Naive thymus-derived CD4-positive, alpha-beta T cell (primary cell): ENCODE data around the gene SPOCK3. TPM values are rescaled to one million over a fixed set of nuclear protein-coding genes. Genes with fewer than 3 reads are reported as not detected.

Source experiments
- ATAC-seq: fragments of 150-1000 bp; cut with Tn5 transposase; 2 replicates; pipeline ENCODE4 v1.10.0; 2021; ENCODE audit warnings: mild to moderate bottlenecking, moderate library complexity
- CTCF ChIA-PET: fragments of 350-600 bp; sonication (Branson Sonifier 250); formaldehyde crosslinking; loops from one replicate; lab custom pipeline; 2021; ENCODE audit warnings: antibody characterized with exemption; lab: Charles Lee
- POLR2A ChIA-PET: fragments of 350-600 bp; sonication (Branson Sonifier 250); formaldehyde crosslinking; loops from one replicate; lab custom pipeline; 2021; ENCODE audit warnings: antibody characterized with exemption, inconsistent platforms; lab: Charles Lee
- DNase-seq, 9 donors: peaks; one replicate each; pipeline versions ENCODE4 v3.0.0 to v3.0.0-alpha.2; 2020 to 2022; ENCODE audit warnings: mixed read lengths in 1 of 9
- H3K27ac ChIP-seq: one replicate; pipeline ENCODE4 v1.7.0; 2013; ENCODE audit warnings: mild to moderate bottlenecking, low read depth, low read length, moderate library complexity
- H3K27me3 ChIP-seq, 2 donors: one replicate each; pipeline ENCODE4 v1.7.0; 2013; ENCODE audit warnings: low read length in 2 of 2, mild to moderate bottlenecking in 2 of 2, moderate library complexity in 2 of 2; ENCODE audit not compliant: control insufficient read depth in 2 of 2, insufficient read depth in 2 of 2
- H3K36me3 ChIP-seq, 3 experiments: 1 replicate in 2 of 3; 2 replicates in 1 of 3; pipeline ENCODE4 v1.7.0; 2013; ENCODE audit warnings: low read length in 3 of 3, mild to moderate bottlenecking in 3 of 3, moderate library complexity in 1 of 3; ENCODE audit not compliant: insufficient read depth in 3 of 3, control insufficient read depth in 2 of 3
- H3K4me1 ChIP-seq, 2 donors: one replicate each; pipeline ENCODE4 v1.7.0; 2013; ENCODE audit warnings: low read length in 2 of 2, mild to moderate bottlenecking in 2 of 2, moderate library complexity in 1 of 2; ENCODE audit not compliant: control insufficient read depth in 2 of 2, insufficient read depth in 2 of 2
- H3K4me3 ChIP-seq: 2 replicates; pipeline ENCODE4 v1.7.0; 2013; ENCODE audit warnings: mild to moderate bottlenecking, low read length
- H3K9me3 ChIP-seq, 3 experiments: 1 replicate in 2 of 3; 2 replicates in 1 of 3; pipeline ENCODE4 v1.7.0; 2013; ENCODE audit warnings: low read length in 3 of 3; ENCODE audit not compliant: control insufficient read depth in 2 of 3
- H3K27ac Mint-ChIP-seq, 9 donors: one replicate each; pipeline ENCODE4 v1.8.0; 2020 to 2022; ENCODE audit warnings: mixed read lengths in 9 of 9, mild to moderate bottlenecking in 8 of 9, moderate library complexity in 5 of 9, inconsistent platforms in 2 of 9
- H3K27me3 Mint-ChIP-seq, 5 donors: one replicate each; pipeline ENCODE4 v1.8.0; 2021 to 2022; ENCODE audit warnings: mixed read lengths in 5 of 5, mild to moderate bottlenecking in 1 of 5
- H3K36me3 Mint-ChIP-seq, 5 donors: one replicate each; pipeline ENCODE4 v1.8.0; 2020 to 2022; ENCODE audit warnings: mixed read lengths in 5 of 5, mild to moderate bottlenecking in 3 of 5, inconsistent platforms in 1 of 5
- H3K4me1 Mint-ChIP-seq, 7 donors: one replicate each; pipeline ENCODE4 v1.8.0; 2020 to 2022; ENCODE audit warnings: mixed read lengths in 7 of 7, mild to moderate bottlenecking in 3 of 7, inconsistent platforms in 1 of 7
- H3K4me3 Mint-ChIP-seq, 10 donors: one replicate each; pipeline ENCODE4 v1.8.0; 2020 to 2022; ENCODE audit warnings: mild to moderate bottlenecking in 10 of 10, mixed read lengths in 10 of 10, moderate library complexity in 6 of 10, inconsistent platforms in 2 of 10
- H3K9me3 Mint-ChIP-seq, 11 donors: one replicate each; pipeline ENCODE4 v1.8.0; 2020 to 2022; ENCODE audit warnings: mixed read lengths in 11 of 11, mild to moderate bottlenecking in 4 of 11, inconsistent platforms in 1 of 11, moderate library complexity in 1 of 11
- intact Hi-C, 2 donors: fragments of 100-400 bp; cut with micrococcal nuclease; formaldehyde crosslinking; loops; one replicate each; pipeline ENCODE4 v1.15.1; 2023
- polyA plus RNA-seq, 2 donors: library from polyadenylated mRNA; unstranded; fragments of 300-500 nt; fragmentation: Illumina TruSeq; gene quantifications; one replicate each; pipeline ENCODE4 v1.2.3, GENCODE V29; 2021
- total RNA-seq, 6 experiments: library from RNA in 5 of 6; stranded (reverse) in 5 of 6; gene quantifications; 1 replicate in 5 of 6; 2 replicates in 1 of 6; pipeline ENCODE4 v1.2.3 and lab custom pipeline; 2021 to 2026

SPOCK3 gene
- total and polyA plus RNA-seq, 7 experiments from 2014 or later: 0.54 TPM; not detected in 6

GRCh38 chr4:167238226-167238625 is 3.9 kb upstream of the SPOCK3 start:
- intact Hi-C loops: no loop called here

GRCh38 chr4:167233685-167234315 is 494 bp downstream of the SPOCK3 start:
- Mint-ChIP-seq H3K9me3 (peaks cover 0 to 7% (median 0%) of the 10 kb centered on the region in 11 donors), H3K4me1 (peaks cover 0 to 13% (median 3%) of the 10 kb centered on the region in 7 donors), H3K27me3 (peaks cover 27 to 34% (median 32%) of the 10 kb centered on the region in 5 donors), H3K4me3 (peak overlapping the region in 6 of 10 donors; percentile 12 to 77 (median 54)), H3K36me3 (no peaks in the 10 kb centered on the region), H3K27ac (no peak overlapping the region)
- Histone ChIP-seq H3K27me3 (no peaks in the 10 kb centered on the region), H3K9me3 (no peaks in the 10 kb centered on the region), H3K27ac (no peak overlapping the region), H3K4me3 (no peak overlapping the region), H3K36me3 (no peaks in the 10 kb centered on the region), H3K4me1 (no peaks in the 10 kb centered on the region)
- ATAC-seq (peak; percentile 36), DNase-seq (peak in 1 of 9 donors; percentile 21)
- CTCF ChIA-PET: no interaction called here
- POLR2A ChIA-PET: no interaction called here
- intact Hi-C loops: no loop called here

More at GRCh38 chr4:167238226-167238625, 3.9 kb upstream of the SPOCK3 start:
- H3K4me3 ChIP-seq: no peak overlapping the region
- H3K9me3 Mint-ChIP-seq: peaks cover 0 to 12% (median 1%) of the 10 kb centered on the region in 11 donors
- no peaks in the 10 kb centered on the region for H3K36me3 ChIP-seq
- no peaks in the 10 kb centered on the region for H3K27me3 ChIP-seq
- POLR2A ChIA-PET: no interaction called here
- H3K27ac ChIP-seq: no peak overlapping the region
- no peak overlapping the region for H3K27ac Mint-ChIP-seq
- no peaks in the 10 kb centered on the region for H3K9me3 ChIP-seq
- CTCF ChIA-PET: no interaction called here
- no peaks in the 10 kb centered on the region for H3K36me3 Mint-ChIP-seq
- DNase-seq (no peak), ATAC-seq (no peak)
- H3K4me1 ChIP-seq: no peaks in the 10 kb centered on the region
- peaks cover 22 to 29% (median 26%) of the 10 kb centered on the region in 5 donors for H3K27me3 Mint-ChIP-seq
- no peak overlapping the region for H3K4me3 Mint-ChIP-seq
- peaks cover 0 to 11% (median 2%) of the 10 kb centered on the region in 7 donors for H3K4me1 Mint-ChIP-seq

- H3K36me3 Mint-ChIP-seq: no peaks in the 10 kb centered on the region
- H3K36me3 ChIP-seq: no peaks in the 10 kb centered on the region
- no peaks in the 10 kb centered on the region for H3K4me1 ChIP-seq
- peaks cover 0 to 13% (median 3%) of the 10 kb centered on the region in 7 donors for H3K4me1 Mint-ChIP-seq
- H3K4me3 Mint-ChIP-seq: peak overlapping the region in 2 of 10 donors; percentile 12 to 35
- intact Hi-C loops: no loop called here
- peaks cover 26 to 34% (median 32%) of the 10 kb centered on the region in 5 donors for H3K27me3 Mint-ChIP-seq
- DNase-seq (no peak), ATAC-seq (no peak)
- ChIA-PET CTCF (interaction anchor here (0.6 kb wide), 1 partner anchor 392 kb away, joined by 3 read pairs; no protein-coding TSS in a partner anchor), POLR2A (no interaction called here)
- no peak overlapping the region for H3K4me3 ChIP-seq
- H3K27ac Mint-ChIP-seq: no peak overlapping the region
- H3K27ac ChIP-seq: no peak overlapping the region
- no peaks in the 10 kb centered on the region for H3K9me3 ChIP-seq
- peaks cover 0 to 7% (median 0%) of the 10 kb centered on the region in 11 donors for H3K9me3 Mint-ChIP-seq
- H3K27me3 ChIP-seq: no peaks in the 10 kb centered on the region
These were observed 1.2 kb downstream of the SPOCK3 start for GRCh38 chr4:167232805-167233684.

- Mint-ChIP-seq H3K9me3 (peaks cover 0 to 7% (median 0%) of the 10 kb centered on the region in 11 donors), H3K36me3 (no peaks in the 10 kb centered on the region), H3K27me3 (peaks cover 22 to 30% (median 26%) of the 10 kb centered on the region in 5 donors), H3K27ac (no peak overlapping the region), H3K4me3 (no peak overlapping the region), H3K4me1 (peaks cover 0 to 13% (median 3%) of the 10 kb centered on the region in 7 donors)
- H3K9me3 ChIP-seq: no peaks in the 10 kb centered on the region
- intact Hi-C loops: no loop called here
- CTCF ChIA-PET: no interaction called here
- H3K36me3 ChIP-seq: no peaks in the 10 kb centered on the region
- no peak overlapping the region for H3K27ac ChIP-seq
- H3K4me1 ChIP-seq: no peaks in the 10 kb centered on the region
- no peaks in the 10 kb centered on the region for H3K27me3 ChIP-seq
- ATAC-seq (no peak), DNase-seq (no peak)
- H3K4me3 ChIP-seq: no peak overlapping the region
- POLR2A ChIA-PET: no interaction called here
These were observed 3.5 kb downstream of the SPOCK3 start for GRCh38 chr4:167230744-167231143.

GRCh38 chr4:167222099-167222498 is 12.2 kb downstream of the SPOCK3 start:
- intact Hi-C loops: no loop called here
- POLR2A ChIA-PET: no interaction called here
- Mint-ChIP-seq H3K27ac (no peak overlapping the region), H3K4me1 (no peaks in the 10 kb centered on the region), H3K4me3 (no peak overlapping the region), H3K9me3 (peaks cover 0 to 4% (median 0%) of the 10 kb centered on the region in 11 donors), H3K36me3 (no peaks in the 10 kb centered on the region), H3K27me3 (no peaks in the 10 kb centered on the region)
- Histone ChIP-seq H3K4me1 (no peaks in the 10 kb centered on the region), H3K4me3 (no peak overlapping the region), H3K27ac (no peak overlapping the region), H3K27me3 (no peaks in the 10 kb centered on the region), H3K36me3 (no peaks in the 10 kb centered on the region), H3K9me3 (no peaks in the 10 kb centered on the region)
- peak; percentile 58 for ATAC-seq
- CTCF ChIA-PET: no interaction called here
- DNase-seq: no peak

- H3K36me3 Mint-ChIP-seq: no peaks in the 10 kb centered on the region
- POLR2A ChIA-PET: no interaction called here
These were observed 13.2 kb downstream of the SPOCK3 start for GRCh38 chr4:167221084-167221483.

More at GRCh38 chr4:167221084-167221483, 13.2 kb downstream of the SPOCK3 start:
- no peaks in the 10 kb centered on the region for H3K27me3 ChIP-seq
- H3K4me3 Mint-ChIP-seq: no peak overlapping the region
- H3K36me3 ChIP-seq: no peaks in the 10 kb centered on the region
- no peaks in the 10 kb centered on the region for H3K9me3 ChIP-seq
- H3K27ac ChIP-seq: no peak overlapping the region
- no peaks in the 10 kb centered on the region for H3K4me1 ChIP-seq
- no peaks in the 10 kb centered on the region for H3K4me1 Mint-ChIP-seq
- H3K9me3 Mint-ChIP-seq: peaks cover 0 to 8% (median 0%) of the 10 kb centered on the region in 11 donors
- ATAC-seq: no peak
- no peak overlapping the region for H3K4me3 ChIP-seq
- no peaks in the 10 kb centered on the region for H3K27me3 Mint-ChIP-seq
- H3K27ac Mint-ChIP-seq: no peak overlapping the region
- intact Hi-C loops: no loop called here
- CTCF ChIA-PET: no interaction called here
- no peak for DNase-seq
